ENCODE data around the gene DGKG. TPM values are rescaled to one million over a fixed set of nuclear protein-coding genes. Genes with fewer than 3 reads are reported as not detected.

Gene DGKG
- total and polyA plus RNA-seq, 2 of the 8 experiments (the other 6 are each of a cell fraction or from before 2014, with no cell fraction given), result 0.30 to 0.48 TPM

- FAIRE-seq, result no peak
- H4K91ac ChIP-seq (replicated peaks; ENCODE audit: insufficient read length, low read length), result no peak overlapping the region
- no peak overlapping the region for H3K9ac ChIP-seq (replicated peaks in 1 of 4; ENCODE audit: extremely low read depth in 1 of 4, low read depth in 3 of 4, low read length in 3 of 4)
- H3K36me3 ChIP-seq (ENCODE audit: control insufficient read depth in 2 of 4, insufficient read depth in 4 of 4, low read length in 3 of 4), result no peaks in the 10 kb centered on the region
- H3K4ac ChIP-seq (replicated peaks; ENCODE audit: insufficient read length, low read depth, low read length), result no peak overlapping the region
- H3K18ac ChIP-seq (ENCODE audit: extremely low read depth, low read length), result no peak overlapping the region
- CTCF ChIA-PET (ENCODE audit: partially characterized antibody), result interaction anchor here (0.6 to 2.1 kb wide), 2 partner anchors 24 to 955 kb away, joined by 3 to 5 read pairs; no protein-coding TSS in a partner anchor
- H3K4me3 ChIP-seq (ENCODE audit: extremely low read depth in 1 of 4, insufficient read depth in 2 of 4, low read depth in 3 of 4, low read length in 4 of 4), result no peak overlapping the region
- no peak for DNase-seq (ENCODE audit: low read depth in 1 of 2, low spot score in 2 of 2)
- no peak overlapping the region for H3K4me2 ChIP-seq (ENCODE audit: insufficient read depth in 1 of 2, low read depth in 2 of 2, low read length in 2 of 2)
- no peak overlapping the region for H2BK120ac ChIP-seq (replicated peaks; ENCODE audit: low read depth, low read length)
- TF ChIP-seq, protein P1, sequence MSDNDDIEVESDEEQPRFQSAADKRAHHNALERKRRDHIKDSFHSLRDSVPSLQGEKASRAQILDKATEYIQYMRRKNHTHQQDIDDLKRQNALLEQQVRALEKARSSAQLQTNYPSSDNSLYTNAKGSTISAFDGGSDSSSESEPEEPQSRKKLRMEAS (IDR thresholded peaks at IDR 0.05), result no peak
- H2BK15ac ChIP-seq (ENCODE audit: low read length), result no peak overlapping the region
- H3K27me3 ChIP-seq (replicated peaks in 1 of 4; ENCODE audit: control insufficient read depth in 3 of 4, extremely low read depth in 1 of 4, insufficient read depth in 3 of 4, low read length in 3 of 4), result no peaks in the 10 kb centered on the region
- H4K8ac ChIP-seq (ENCODE audit: extremely low read depth, insufficient read depth, low read length), result no peak overlapping the region
- no peaks in the 10 kb centered on the region; the same call in 1 of the 2 replicates for H3K23me2 ChIP-seq (ENCODE audit: low read depth, low read length)
- 86% methylated on average over 6 of the region's 6 CpGs; no CpG with 5 or more reads in 1 of the 2 experiments for WGBS, 2 experiments (ENCODE audit: extremely low coverage in 1 of 2, insufficient coverage in 1 of 2, insufficient read length in 1 of 2, insufficient replicate concordance in 2 of 2, low coverage in 1 of 2, low lambda C conversion rate in 2 of 2, missing lambda C conversion rate in 1 of 2)
- POLR2A ChIA-PET (ENCODE audit: partially characterized antibody), result interaction anchor here (0.7 to 1.3 kb wide), 2 partner anchors 10 to 14 kb away, joined by 3 read pairs; no protein-coding TSS in a partner anchor
- no peak overlapping the region for H3K27ac ChIP-seq (ENCODE audit: low read depth, low read length)
- no peaks in the 10 kb centered on the region for H3K79me1 ChIP-seq (ENCODE audit: low read depth, low read length)
- no peak overlapping the region for H2AK5ac ChIP-seq (ENCODE audit: low read depth, low read length)
- no peaks in the 10 kb centered on the region for H3K9me3 ChIP-seq (ENCODE audit: insufficient read depth in 2 of 2, low read depth in 1 of 2, low read length in 1 of 2)
- H3K79me2 ChIP-seq (ENCODE audit: control insufficient read depth in 1 of 2, insufficient read depth in 2 of 2, low read length in 2 of 2), result no peaks in the 10 kb centered on the region
- H2AFZ ChIP-seq (ENCODE audit: low read length), result no peak overlapping the region
- H4K20me1 ChIP-seq (replicated peaks in 1 of 2; ENCODE audit: control insufficient read depth in 1 of 2, insufficient read depth in 2 of 2, low read length in 2 of 2), result no peaks in the 10 kb centered on the region
- no peak overlapping the region for H2BK12ac ChIP-seq (ENCODE audit: low read depth, low read length)
- no peak overlapping the region for H3K23ac ChIP-seq (ENCODE audit: insufficient read length)
- no peaks in the 10 kb centered on the region for H3K4me1 ChIP-seq (replicated peaks in 1 of 4; ENCODE audit: control insufficient read depth in 3 of 4, insufficient read depth in 4 of 4, low read length in 3 of 4)
- no peak overlapping the region for H4K5ac ChIP-seq (ENCODE audit: insufficient read length, low read depth, low read length)
- no peak overlapping the region for H2BK5ac ChIP-seq (ENCODE audit: low read depth, low read length)
- no peak overlapping the region for H3K56ac ChIP-seq (replicated peaks; ENCODE audit: insufficient read length, low read depth, low read length)
- no peak overlapping the region for H2BK20ac ChIP-seq (ENCODE audit: low read length)
- H3K14ac ChIP-seq (ENCODE audit: insufficient read length), result no peak overlapping the region
Measured at GRCh38 chr3:186162221-186162620, 199.8 kb downstream of the DGKG start.
